ENCODE results near the gene TPI1.
"Not testable (repeated sequence)": the region's sequence is repeated elsewhere in the genome, so short reads cannot be mapped to it uniquely, and the experiment has no call there.

TPI1 gene

GRCh38 chr12:6894321-6894720, 27.0 kb downstream of the TPI1 start:
- no peak for DNase-seq

GRCh38 chr12:6896846-6897435, 29.6 kb downstream of the TPI1 start:
- no peak for DNase-seq

- DNase-seq: peak in 1 of 2 experiments; percentile 50
Observed at GRCh38 chr12:6899427-6899826, 32.1 kb downstream of the TPI1 start.

GRCh38 chr12:6899837-6900519, 32.6 kb downstream of the TPI1 start:
- DNase-seq: peak; percentile 60 to 78

- no peak for DNase-seq
Observed at GRCh38 chr12:6902448-6902847, 35.1 kb downstream of the TPI1 start.

- DNase-seq: peak in 1 of 2 experiments; percentile 10
Observed at GRCh38 chr12:6903722-6904121, 36.4 kb downstream of the TPI1 start.

GRCh38 chr12:6904280-6905276, 37.2 kb downstream of the TPI1 start, which contains the start of gene LRRC23:
LRRC23 (plus strand) TSS chr12:6904822; CDS start chr12:6905634, 812 bp downstream.
- peak; percentile 67 to 77 for DNase-seq

GRCh38 chr12:6905414-6906040, 38.2 kb downstream of the TPI1 start:
- no peak for DNase-seq

GRCh38 chr12:6908141-6908540, 40.8 kb downstream of the TPI1 start:
- not testable (repeated sequence) for DNase-seq

GRCh38 chr12:6909421-6910145, 42.3 kb downstream of the TPI1 start:
- no peak for DNase-seq

- DNase-seq: no peak
Observed at GRCh38 chr12:6912164-6912935, 45.0 kb downstream of the TPI1 start.

GRCh38 chr12:6914246-6914946, 47.1 kb downstream of the TPI1 start, which contains the start of gene ENO2:
ENO2 (plus strand) TSS chr12:6914580; CDS start chr12:6915833, 1,253 bp downstream.
- DNase-seq: peak in 1 of 2 experiments; percentile 8

- no peak for DNase-seq
Observed at GRCh38 chr12:6914947-6915788, 47.8 kb downstream of the TPI1 start.

- no peak for DNase-seq
Observed at GRCh38 chr12:6915789-6916285, 48.5 kb downstream of the TPI1 start.

- DNase-seq: no peak
Observed at GRCh38 chr12:6916426-6917200, 49.3 kb downstream of the TPI1 start.

GRCh38 chr12:6917491-6918231, 50.3 kb downstream of the TPI1 start:
- DNase-seq: no peak

GRCh38 chr12:6919588-6919987, 52.3 kb downstream of the TPI1 start:
- DNase-seq: no peak
